ENCODE results near the gene GNAZ. TPM values are rescaled to one million over a fixed set of nuclear protein-coding genes. Genes with fewer than 3 reads are reported as not detected.

Gene GNAZ
- total and polyA plus RNA-seq, 12 donors = 3.0 to 70.8 (median 9.4) TPM

DNA sequence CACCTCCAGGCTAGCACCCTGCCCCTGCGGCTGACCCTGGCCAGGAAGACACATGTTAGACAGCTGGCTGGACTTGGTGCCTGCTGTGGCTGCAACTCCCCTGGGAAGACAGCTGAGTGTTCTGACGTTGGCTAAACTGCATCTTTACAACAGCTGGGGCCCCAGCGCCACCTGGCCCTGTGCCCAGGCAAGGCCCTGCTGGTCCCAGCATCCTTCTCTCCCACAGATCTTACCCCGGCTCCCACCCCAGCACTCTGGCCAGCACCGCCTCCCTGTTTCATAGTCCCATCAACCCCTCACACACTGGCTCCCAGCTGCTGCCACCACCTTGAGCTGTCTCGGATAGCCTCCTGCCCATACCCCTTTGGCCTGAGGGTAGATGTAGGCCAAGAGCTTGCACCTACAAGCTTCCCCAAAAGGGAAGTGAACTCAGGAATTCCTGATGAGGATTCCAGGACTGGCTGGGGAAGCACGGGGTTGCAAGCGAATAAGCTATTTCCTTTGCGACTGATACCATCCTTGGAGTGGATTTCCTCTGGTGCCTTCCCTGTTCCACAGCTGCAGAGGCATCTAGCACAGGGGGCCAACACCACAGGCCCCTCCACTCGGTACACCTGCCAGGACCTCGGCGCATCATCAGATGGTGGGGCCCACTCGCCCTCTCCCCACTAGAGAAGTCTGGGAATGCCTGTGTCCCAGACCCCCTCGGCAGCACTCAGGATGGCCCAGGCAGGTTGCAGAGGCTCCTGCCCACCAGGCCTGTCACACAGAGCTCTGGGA, 42.9 kb downstream of the GNAZ start:
- intact Hi-C loops (cut with DNase I) = no loop called here
- Histone ChIP-seq H3K36me3 (replicated peaks in 1 of 2) (no peaks in the 10 kb centered on the region), H3K4me1 (replicated peaks in 1 of 2) (peaks cover 0 to 4% of the 10 kb centered on the region in 2 donors), H3K9me3 (replicated peaks in 1 of 3) (no peaks in the 10 kb centered on the region), H3K4me3 (no peak overlapping the region), H3K27me3 (no peaks in the 10 kb centered on the region), H3K27ac (peak overlapping the region in 1 of 5 donors; percentile 63)
- DNase-seq = peak in 1 of 7 donors; percentile 76
- TF ChIP-seq, protein P1, sequence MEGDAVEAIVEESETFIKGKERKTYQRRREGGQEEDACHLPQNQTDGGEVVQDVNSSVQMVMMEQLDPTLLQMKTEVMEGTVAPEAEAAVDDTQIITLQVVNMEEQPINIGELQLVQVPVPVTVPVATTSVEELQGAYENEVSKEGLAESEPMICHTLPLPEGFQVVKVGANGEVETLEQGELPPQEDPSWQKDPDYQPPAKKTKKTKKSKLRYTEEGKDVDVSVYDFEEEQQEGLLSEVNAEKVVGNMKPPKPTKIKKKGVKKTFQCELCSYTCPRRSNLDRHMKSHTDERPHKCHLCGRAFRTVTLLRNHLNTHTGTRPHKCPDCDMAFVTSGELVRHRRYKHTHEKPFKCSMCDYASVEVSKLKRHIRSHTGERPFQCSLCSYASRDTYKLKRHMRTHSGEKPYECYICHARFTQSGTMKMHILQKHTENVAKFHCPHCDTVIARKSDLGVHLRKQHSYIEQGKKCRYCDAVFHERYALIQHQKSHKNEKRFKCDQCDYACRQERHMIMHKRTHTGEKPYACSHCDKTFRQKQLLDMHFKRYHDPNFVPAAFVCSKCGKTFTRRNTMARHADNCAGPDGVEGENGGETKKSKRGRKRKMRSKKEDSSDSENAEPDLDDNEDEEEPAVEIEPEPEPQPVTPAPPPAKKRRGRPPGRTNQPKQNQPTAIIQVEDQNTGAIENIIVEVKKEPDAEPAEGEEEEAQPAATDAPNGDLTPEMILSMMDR (IDR thresholded peaks at IDR 0.05) = no peak
- no peak for TF ChIP-seq POLR2A (IDR thresholded peaks at IDR 0.05)
- WGBS, 4 donors = 75 to 85% (median 80%) methylated on average over 11 to 14 of the region's 14 CpGs

DNA sequence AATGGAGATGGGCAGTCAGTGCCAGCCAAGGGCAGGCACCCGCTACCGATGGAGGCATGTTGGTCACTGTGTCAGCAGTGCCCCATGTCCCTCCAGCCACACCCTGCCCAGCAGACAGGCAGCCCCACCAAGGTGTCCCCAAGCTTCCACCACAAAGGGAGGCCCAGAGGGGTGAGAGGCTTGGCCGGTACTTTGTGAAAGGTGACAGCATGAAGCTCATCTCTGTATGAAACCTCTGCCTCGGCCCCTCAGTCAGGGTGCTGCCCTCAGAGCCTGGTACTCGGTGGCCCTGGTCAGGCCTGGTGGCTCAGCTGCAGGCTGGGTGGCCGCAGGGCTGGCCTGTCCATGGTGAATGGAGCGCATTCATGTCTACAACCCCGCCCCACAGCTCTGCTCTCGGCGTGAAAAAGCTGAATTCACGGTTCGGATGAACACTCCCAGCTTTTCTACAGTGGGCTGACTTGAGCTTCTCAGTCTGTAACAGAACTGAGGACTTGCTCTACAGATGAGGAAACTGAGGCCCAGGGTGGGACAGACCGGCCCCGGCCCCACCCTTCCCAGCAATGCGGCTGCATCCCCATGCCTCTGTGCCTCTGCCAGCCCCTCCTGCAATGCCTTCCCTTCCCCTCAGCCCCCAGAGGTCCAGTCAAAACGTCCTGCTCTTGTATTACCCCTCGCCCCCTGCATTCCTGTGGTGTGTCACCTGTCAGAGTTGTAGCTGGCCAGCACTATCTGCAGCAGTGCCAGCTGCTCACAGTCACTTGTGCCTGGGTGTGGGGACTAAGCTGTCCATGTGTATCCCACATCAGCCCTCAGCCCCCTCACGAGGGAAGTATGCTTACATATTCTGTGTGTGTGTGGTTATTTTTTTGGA, 43.8 kb downstream of the GNAZ start:
- H3K27me3 ChIP-seq = no peaks in the 10 kb centered on the region
- 84 to 91% (median 89%) methylated on average over 7 to 18 of the region's 18 CpGs for WGBS, 4 donors
- no peak for DNase-seq
- peak overlapping the region in 1 of 5 donors; percentile 17 for H3K27ac ChIP-seq
- peaks cover 0 to 4% of the 10 kb centered on the region in 2 donors for H3K4me1 ChIP-seq (replicated peaks in 1 of 2)
- TF ChIP-seq, protein P1 (IDR thresholded peaks at IDR 0.05) = no peak
- no peak for TF ChIP-seq POLR2A (IDR thresholded peaks at IDR 0.05)
- no peaks in the 10 kb centered on the region for H3K36me3 ChIP-seq (replicated peaks in 1 of 2)
- intact Hi-C loops (cut with DNase I) = no loop called here
- no peak overlapping the region for H3K4me3 ChIP-seq
- H3K9me3 ChIP-seq (replicated peaks in 1 of 3) = no peaks in the 10 kb centered on the region

DNA sequence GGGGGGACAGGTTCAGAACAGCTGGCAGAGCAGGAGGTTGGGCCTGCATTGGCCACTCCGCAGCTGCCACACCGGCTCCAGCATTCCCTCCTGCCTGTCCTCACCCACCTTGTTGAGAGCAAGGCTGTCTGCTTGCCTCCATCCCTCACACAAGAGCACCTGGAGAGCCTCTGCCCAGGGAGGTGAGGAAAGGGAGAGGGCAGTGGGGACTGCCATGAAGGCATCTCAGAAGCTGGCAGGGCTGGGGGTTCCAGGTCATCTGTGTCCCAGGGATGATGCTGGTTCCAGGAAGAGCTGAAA, 44.4 kb downstream of the GNAZ start:
- DNase-seq = no peak
- Histone ChIP-seq H3K4me1 (replicated peaks in 1 of 2) (peaks cover 0 to under 1% of the 10 kb centered on the region in 2 donors), H3K4me3 (no peak overlapping the region), H3K9me3 (replicated peaks in 1 of 3) (no peaks in the 10 kb centered on the region), H3K36me3 (replicated peaks in 1 of 2) (no peaks in the 10 kb centered on the region), H3K27me3 (no peaks in the 10 kb centered on the region), H3K27ac (no peak overlapping the region)
- WGBS, 4 donors = 98 to 100% (median 100%) methylated on average over 2 of the region's 2 CpGs; no CpG with 5 or more reads in 1 of the 4 donors
- intact Hi-C loops (cut with DNase I) = no loop called here
- no peak for TF ChIP-seq POLR2A (IDR thresholded peaks at IDR 0.05)
- TF ChIP-seq, protein P1 (IDR thresholded peaks at IDR 0.05) = no peak

DNA sequence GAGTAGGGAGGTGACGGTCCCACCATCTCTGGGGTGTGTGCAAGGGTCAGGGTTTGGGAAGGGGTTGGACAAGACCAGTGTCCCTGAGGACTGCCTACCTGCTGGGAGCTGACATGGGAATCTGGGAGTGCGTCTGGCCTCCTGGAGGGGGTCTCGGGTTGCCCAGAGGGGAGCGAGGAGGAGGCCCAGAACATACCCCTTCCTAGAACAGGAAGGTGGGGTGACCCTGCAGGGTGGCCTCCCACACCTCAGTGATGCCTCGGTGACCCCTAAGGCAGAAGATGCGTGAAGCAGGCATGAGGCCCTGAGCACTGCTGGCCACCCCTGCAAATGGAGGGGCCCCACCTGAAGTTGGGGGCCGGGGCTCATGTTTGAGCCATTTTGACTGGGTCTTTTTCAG, 45.0 kb downstream of the GNAZ start:
- Histone ChIP-seq H3K27ac (no peak overlapping the region), H3K9me3 (replicated peaks in 1 of 3) (no peaks in the 10 kb centered on the region), H3K27me3 (no peaks in the 10 kb centered on the region), H3K4me3 (no peak overlapping the region), H3K36me3 (replicated peaks in 1 of 2) (no peaks in the 10 kb centered on the region), H3K4me1 (replicated peaks in 1 of 2) (no peaks in the 10 kb centered on the region)
- TF ChIP-seq, protein P1 (IDR thresholded peaks at IDR 0.05) = no peak
- no peak for TF ChIP-seq POLR2A (IDR thresholded peaks at IDR 0.05)
- WGBS, 4 donors = 90 to 98% (median 96%) methylated on average over 2 to 7 of the region's 7 CpGs
- DNase-seq = no peak
- intact Hi-C loops (cut with DNase I) = no loop called here
